ENCODE results near the gene CD83.

Gene CD83

DNA sequence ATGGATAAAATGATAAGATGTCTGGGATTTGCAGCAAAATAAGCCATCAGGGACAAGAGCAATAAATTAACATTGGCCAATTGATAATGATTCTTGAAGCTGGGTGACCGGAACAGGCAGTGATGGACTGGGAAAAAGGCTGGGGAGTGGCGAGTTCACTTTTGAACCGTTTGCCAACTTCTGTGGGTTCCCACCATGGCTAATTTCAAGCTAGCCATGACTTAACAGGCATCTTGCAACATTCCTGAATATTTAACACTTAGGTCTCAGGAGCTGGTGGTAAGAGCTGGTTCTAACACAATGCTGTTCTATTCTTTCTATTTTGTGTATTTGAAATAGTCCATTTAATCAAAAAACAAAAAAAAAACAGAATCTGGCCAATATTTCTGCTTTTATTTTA is 37.6 kb upstream of the CD83 start:
- H3K27ac ChIP-seq (ENCODE audit: low read depth, low read length), result no peak overlapping the region
- H3K9ac ChIP-seq (ENCODE audit: low read depth, low read length), result no peak overlapping the region
- H3K4me1 ChIP-seq (ENCODE audit: control insufficient read depth, insufficient read depth, low read length), result peaks cover 8% of the 10 kb centered on the region; the same call in 1 of the 2 replicates
- H3K9me3 ChIP-seq (ENCODE audit: control insufficient read depth, insufficient read depth, low read length), result no peaks in the 10 kb centered on the region
- H3K27me3 ChIP-seq (ENCODE audit: control insufficient read depth, insufficient read depth, low read length), result no peaks in the 10 kb centered on the region
- H3K36me3 ChIP-seq (ENCODE audit: control insufficient read depth, insufficient read depth, low read length), result no peaks in the 10 kb centered on the region
- H3K4me3 ChIP-seq (ENCODE audit: low read depth, low read length), result no peak overlapping the region

GRCh38 chr6:14081126-14081525 is 36.4 kb upstream of the CD83 start:
- no peak overlapping the region for H3K27ac ChIP-seq (ENCODE audit: low read depth, low read length)
- H3K4me3 ChIP-seq (ENCODE audit: low read depth, low read length), result no peak overlapping the region
- 0 out of 2 replicates have a peak, but pooled peaks cover 4% of the 10 kb centered on the region for H3K4me1 ChIP-seq (ENCODE audit: control insufficient read depth, insufficient read depth, low read length)
- no peaks in the 10 kb centered on the region for H3K9me3 ChIP-seq (ENCODE audit: control insufficient read depth, insufficient read depth, low read length)
- H3K9ac ChIP-seq (ENCODE audit: low read depth, low read length), result no peak overlapping the region
- no peaks in the 10 kb centered on the region for H3K27me3 ChIP-seq (ENCODE audit: control insufficient read depth, insufficient read depth, low read length)
- H3K36me3 ChIP-seq (ENCODE audit: control insufficient read depth, insufficient read depth, low read length), result no peaks in the 10 kb centered on the region

- H3K27me3 ChIP-seq (ENCODE audit: control insufficient read depth, insufficient read depth, low read length), result no peaks in the 10 kb centered on the region
- no peak overlapping the region for H3K9ac ChIP-seq (ENCODE audit: low read depth, low read length)
- no peaks in the 10 kb centered on the region for H3K36me3 ChIP-seq (ENCODE audit: control insufficient read depth, insufficient read depth, low read length)
- H3K4me3 ChIP-seq (ENCODE audit: low read depth, low read length), result no peak overlapping the region
- H3K4me1 ChIP-seq (ENCODE audit: control insufficient read depth, insufficient read depth, low read length), result 0 out of 2 replicates have a peak, but pooled peaks cover 4% of the 10 kb centered on the region
- H3K9me3 ChIP-seq (ENCODE audit: control insufficient read depth, insufficient read depth, low read length), result no peaks in the 10 kb centered on the region
- no peak overlapping the region for H3K27ac ChIP-seq (ENCODE audit: low read depth, low read length)
Measured at GRCh38 chr6:14082771-14083170, 34.8 kb upstream of the CD83 start.

- Histone ChIP-seq H3K9me3 (ENCODE audit: control insufficient read depth, insufficient read depth, low read length) (no peaks in the 10 kb centered on the region), H3K4me1 (ENCODE audit: control insufficient read depth, insufficient read depth, low read length) (peaks cover 8% of the 10 kb centered on the region), H3K4me3 (ENCODE audit: low read depth, low read length) (no peak overlapping the region), H3K9ac (ENCODE audit: low read depth, low read length) (no peak overlapping the region), H3K27ac (ENCODE audit: low read depth, low read length) (no peak overlapping the region), H3K36me3 (ENCODE audit: control insufficient read depth, insufficient read depth, low read length) (no peaks in the 10 kb centered on the region), H3K27me3 (ENCODE audit: control insufficient read depth, insufficient read depth, low read length) (no peaks in the 10 kb centered on the region)
Measured at GRCh38 chr6:14083262-14083661, 34.3 kb upstream of the CD83 start.

DNA sequence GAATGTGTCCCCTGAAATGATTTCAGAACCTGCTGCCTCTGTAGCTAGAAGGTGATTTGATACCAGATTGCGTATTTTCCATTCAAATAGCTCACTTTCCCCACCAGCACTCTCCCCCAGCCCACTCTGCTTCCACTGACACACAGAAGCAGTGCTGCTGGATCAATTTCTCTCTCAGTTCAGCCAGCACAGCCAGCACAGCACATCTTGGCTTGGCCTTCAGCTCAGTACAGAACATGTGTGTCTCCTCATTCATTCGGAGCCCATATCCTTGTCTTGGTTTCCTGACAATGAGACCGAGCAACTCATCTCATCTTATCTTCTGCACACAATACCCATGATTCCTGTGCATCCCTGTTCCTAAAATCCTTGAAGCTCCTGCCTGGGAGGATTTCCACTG is 33.8 kb upstream of the CD83 start:
- no peaks in the 10 kb centered on the region for H3K36me3 ChIP-seq (ENCODE audit: control insufficient read depth, insufficient read depth, low read length)
- no peak overlapping the region for H3K9ac ChIP-seq (ENCODE audit: low read depth, low read length)
- H3K27ac ChIP-seq (ENCODE audit: low read depth, low read length), result no peak overlapping the region
- no peaks in the 10 kb centered on the region for H3K9me3 ChIP-seq (ENCODE audit: control insufficient read depth, insufficient read depth, low read length)
- no peaks in the 10 kb centered on the region for H3K27me3 ChIP-seq (ENCODE audit: control insufficient read depth, insufficient read depth, low read length)
- H3K4me1 ChIP-seq (ENCODE audit: control insufficient read depth, insufficient read depth, low read length), result peaks cover 13% of the 10 kb centered on the region
- no peak overlapping the region for H3K4me3 ChIP-seq (ENCODE audit: low read depth, low read length)

GRCh38 chr6:14084388-14084787 is 33.2 kb upstream of the CD83 start:
- no peak overlapping the region for H3K9ac ChIP-seq (ENCODE audit: low read depth, low read length)
- no peak overlapping the region for H3K27ac ChIP-seq (ENCODE audit: low read depth, low read length)

GRCh38 chr6:14085176-14085787 is 32.3 kb upstream of the CD83 start:
- peaks cover 17% of the 10 kb centered on the region for H3K4me1 ChIP-seq (ENCODE audit: control insufficient read depth, insufficient read depth, low read length)
- H3K9me3 ChIP-seq (ENCODE audit: control insufficient read depth, insufficient read depth, low read length), result no peaks in the 10 kb centered on the region
- H3K27me3 ChIP-seq (ENCODE audit: control insufficient read depth, insufficient read depth, low read length), result no peaks in the 10 kb centered on the region
- H3K36me3 ChIP-seq (ENCODE audit: control insufficient read depth, insufficient read depth, low read length), result no peaks in the 10 kb centered on the region
- H3K9ac ChIP-seq (ENCODE audit: low read depth, low read length), result no peak overlapping the region
- no peak overlapping the region for H3K4me3 ChIP-seq (ENCODE audit: low read depth, low read length)
- no peak overlapping the region for H3K27ac ChIP-seq (ENCODE audit: low read depth, low read length)

More at GRCh38 chr6:14084388-14084787, 33.2 kb upstream of the CD83 start:
- no peaks in the 10 kb centered on the region for H3K9me3 ChIP-seq (ENCODE audit: control insufficient read depth, insufficient read depth, low read length)
- H3K4me3 ChIP-seq (ENCODE audit: low read depth, low read length), result no peak overlapping the region
- no peaks in the 10 kb centered on the region for H3K27me3 ChIP-seq (ENCODE audit: control insufficient read depth, insufficient read depth, low read length)
- H3K36me3 ChIP-seq (ENCODE audit: control insufficient read depth, insufficient read depth, low read length), result no peaks in the 10 kb centered on the region
- peaks cover 17% of the 10 kb centered on the region for H3K4me1 ChIP-seq (ENCODE audit: control insufficient read depth, insufficient read depth, low read length)

- Histone ChIP-seq H3K4me3 (ENCODE audit: low read depth, low read length) (no peak overlapping the region), H3K4me1 (ENCODE audit: control insufficient read depth, insufficient read depth, low read length) (peaks cover 17% of the 10 kb centered on the region), H3K27ac (ENCODE audit: low read depth, low read length) (no peak overlapping the region)
Measured at GRCh38 chr6:14086701-14087100, 30.9 kb upstream of the CD83 start.

DNA sequence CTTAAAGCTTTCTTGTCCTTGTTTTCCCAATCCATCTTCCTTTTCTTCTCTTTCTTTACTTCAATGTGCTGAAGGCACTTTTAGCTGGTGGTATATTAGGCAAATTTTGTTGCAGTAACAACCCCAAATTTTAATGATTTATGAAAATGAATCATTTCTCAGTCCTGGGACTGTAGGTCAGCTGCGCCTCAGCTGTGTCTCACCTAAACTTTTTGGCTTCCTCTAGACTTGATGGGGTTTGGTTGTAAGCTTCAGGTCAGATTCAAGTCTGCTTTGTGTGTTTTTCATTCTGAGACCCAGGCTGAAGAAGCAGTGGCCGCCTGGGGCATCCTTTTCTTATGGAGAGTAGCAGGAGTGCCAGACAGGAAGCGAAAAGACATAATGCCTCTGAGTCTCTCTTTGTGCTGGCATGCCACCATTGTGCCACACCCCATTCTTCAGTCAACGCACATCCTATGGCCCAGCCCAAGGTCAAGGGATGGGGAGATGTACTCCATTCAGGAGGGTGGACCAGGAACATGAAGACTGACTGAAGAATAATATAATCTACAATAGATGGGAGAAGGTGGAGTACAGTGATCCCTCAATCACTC is 28.9 kb upstream of the CD83 start:
- Histone ChIP-seq H3K27me3 (ENCODE audit: control insufficient read depth, insufficient read depth, low read length) (no peaks in the 10 kb centered on the region), H3K9me3 (ENCODE audit: control insufficient read depth, insufficient read depth, low read length) (no peaks in the 10 kb centered on the region), H3K36me3 (ENCODE audit: control insufficient read depth, insufficient read depth, low read length) (no peaks in the 10 kb centered on the region), H3K4me1 (ENCODE audit: control insufficient read depth, insufficient read depth, low read length) (peaks cover 14% of the 10 kb centered on the region), H3K9ac (ENCODE audit: low read depth, low read length) (no peak overlapping the region), H3K27ac (ENCODE audit: low read depth, low read length) (no peak overlapping the region), H3K4me3 (ENCODE audit: low read depth, low read length) (no peak overlapping the region)

More at GRCh38 chr6:14086701-14087100, 30.9 kb upstream of the CD83 start:
- Histone ChIP-seq H3K9ac (ENCODE audit: low read depth, low read length) (no peak overlapping the region), H3K36me3 (ENCODE audit: control insufficient read depth, insufficient read depth, low read length) (no peaks in the 10 kb centered on the region), H3K27me3 (ENCODE audit: control insufficient read depth, insufficient read depth, low read length) (no peaks in the 10 kb centered on the region), H3K9me3 (ENCODE audit: control insufficient read depth, insufficient read depth, low read length) (no peaks in the 10 kb centered on the region)

DNA sequence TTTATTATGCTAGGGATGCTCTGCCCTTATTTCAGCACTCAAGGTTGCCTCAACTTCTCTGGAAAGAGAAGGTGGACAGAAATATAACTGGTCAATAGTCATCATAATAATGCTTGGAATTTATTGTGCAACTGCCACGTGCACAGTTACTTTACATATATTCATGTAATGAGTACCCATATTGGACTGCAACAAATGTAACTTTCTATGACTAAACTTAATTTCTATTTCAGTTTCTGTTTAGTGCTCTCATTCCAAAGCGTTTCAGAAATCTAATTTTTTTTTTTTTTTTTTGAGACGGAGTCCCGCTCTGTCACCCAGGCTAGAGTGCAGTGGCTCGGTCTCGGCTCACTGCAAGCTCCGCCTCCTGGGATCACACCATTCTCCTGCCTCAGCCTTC is 28.3 kb upstream of the CD83 start:
- no peaks in the 10 kb centered on the region for H3K27me3 ChIP-seq (ENCODE audit: control insufficient read depth, insufficient read depth, low read length)
- H3K9ac ChIP-seq (ENCODE audit: low read depth, low read length), result no peak overlapping the region
- no peak overlapping the region for H3K4me3 ChIP-seq (ENCODE audit: low read depth, low read length)
- no peaks in the 10 kb centered on the region for H3K9me3 ChIP-seq (ENCODE audit: control insufficient read depth, insufficient read depth, low read length)
- H3K27ac ChIP-seq (ENCODE audit: low read depth, low read length), result no peak overlapping the region
- H3K4me1 ChIP-seq (ENCODE audit: control insufficient read depth, insufficient read depth, low read length), result peaks cover 14% of the 10 kb centered on the region
- H3K36me3 ChIP-seq (ENCODE audit: control insufficient read depth, insufficient read depth, low read length), result no peaks in the 10 kb centered on the region

DNA sequence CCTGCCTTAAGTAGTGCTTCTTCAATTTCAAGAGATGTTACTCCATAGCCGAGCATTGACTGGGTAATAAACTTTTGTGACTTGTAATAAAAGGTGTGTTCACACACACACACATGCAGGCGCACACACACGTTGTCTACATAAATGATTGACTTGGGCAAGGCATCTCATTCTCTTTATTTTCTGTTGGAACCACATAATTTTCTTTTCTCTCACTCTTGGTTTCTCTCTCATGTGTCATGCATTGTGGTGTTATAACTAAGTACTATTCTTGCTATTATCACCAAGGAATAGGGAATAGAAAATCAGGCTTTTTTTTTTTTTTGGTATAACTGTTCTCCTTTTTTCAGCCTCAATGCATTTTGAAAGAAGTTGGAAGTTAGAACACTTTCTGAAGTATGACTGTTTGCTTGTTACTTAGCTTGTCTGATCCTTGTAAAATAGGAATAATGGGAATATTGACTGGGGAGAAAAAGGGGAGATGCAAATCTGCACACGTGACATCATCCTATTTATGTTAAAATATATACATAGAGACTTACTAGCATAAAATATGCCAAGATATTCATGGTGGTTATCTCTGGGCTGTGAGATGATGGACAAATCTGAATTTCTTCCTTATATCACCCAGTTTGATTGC is 26.1 kb upstream of the CD83 start:
- H3K4me3 ChIP-seq (ENCODE audit: low read depth, low read length), result no peak overlapping the region
- H3K36me3 ChIP-seq (ENCODE audit: control insufficient read depth, insufficient read depth, low read length), result no peaks in the 10 kb centered on the region
- H3K27ac ChIP-seq (ENCODE audit: low read depth, low read length), result no peak overlapping the region
- H3K27me3 ChIP-seq (ENCODE audit: control insufficient read depth, insufficient read depth, low read length), result no peaks in the 10 kb centered on the region
- H3K4me1 ChIP-seq (ENCODE audit: control insufficient read depth, insufficient read depth, low read length), result peaks cover 20% of the 10 kb centered on the region
- H3K9me3 ChIP-seq (ENCODE audit: control insufficient read depth, insufficient read depth, low read length), result no peaks in the 10 kb centered on the region
- H3K9ac ChIP-seq (ENCODE audit: low read depth, low read length), result no peak overlapping the region

Measured in HUES48 (cell line).